ENCODE measurements around the gene CHD9NB.

The CHD9NB gene

DNA sequence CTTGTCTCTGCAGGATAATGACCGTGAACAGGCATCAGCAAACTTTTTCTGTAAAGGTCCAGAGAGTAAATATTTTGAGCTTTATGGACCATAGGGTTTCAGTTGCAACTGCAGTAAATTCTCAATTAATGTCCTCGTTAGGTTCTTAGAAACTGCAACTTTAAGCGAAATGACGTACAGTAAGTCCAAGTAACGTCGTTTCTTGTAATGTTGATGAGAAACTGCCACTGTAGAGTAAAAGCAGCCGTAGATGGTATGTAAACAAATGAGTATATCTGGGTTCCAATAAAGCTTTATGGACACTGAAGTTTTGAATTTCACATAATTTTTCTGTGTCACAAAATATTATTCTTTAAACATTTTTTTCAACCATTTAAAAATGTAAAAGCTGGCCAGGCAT, 7.0 kb upstream of the CHD9NB start:
- H3K27me3 ChIP-seq: no peaks in the 10 kb centered on the region
- no peak overlapping the region for H3K27ac ChIP-seq
- no peaks in the 10 kb centered on the region for H3K36me3 ChIP-seq
- no peaks in the 10 kb centered on the region for H3K9me3 ChIP-seq
- peaks cover 24% of the 10 kb centered on the region in 2 experiments for H3K4me1 ChIP-seq (ENCODE audit: control insufficient read depth in 1 of 2, insufficient read depth in 1 of 2, low read depth in 1 of 2, low read length in 1 of 2)
- TF ChIP-seq, protein P1, sequence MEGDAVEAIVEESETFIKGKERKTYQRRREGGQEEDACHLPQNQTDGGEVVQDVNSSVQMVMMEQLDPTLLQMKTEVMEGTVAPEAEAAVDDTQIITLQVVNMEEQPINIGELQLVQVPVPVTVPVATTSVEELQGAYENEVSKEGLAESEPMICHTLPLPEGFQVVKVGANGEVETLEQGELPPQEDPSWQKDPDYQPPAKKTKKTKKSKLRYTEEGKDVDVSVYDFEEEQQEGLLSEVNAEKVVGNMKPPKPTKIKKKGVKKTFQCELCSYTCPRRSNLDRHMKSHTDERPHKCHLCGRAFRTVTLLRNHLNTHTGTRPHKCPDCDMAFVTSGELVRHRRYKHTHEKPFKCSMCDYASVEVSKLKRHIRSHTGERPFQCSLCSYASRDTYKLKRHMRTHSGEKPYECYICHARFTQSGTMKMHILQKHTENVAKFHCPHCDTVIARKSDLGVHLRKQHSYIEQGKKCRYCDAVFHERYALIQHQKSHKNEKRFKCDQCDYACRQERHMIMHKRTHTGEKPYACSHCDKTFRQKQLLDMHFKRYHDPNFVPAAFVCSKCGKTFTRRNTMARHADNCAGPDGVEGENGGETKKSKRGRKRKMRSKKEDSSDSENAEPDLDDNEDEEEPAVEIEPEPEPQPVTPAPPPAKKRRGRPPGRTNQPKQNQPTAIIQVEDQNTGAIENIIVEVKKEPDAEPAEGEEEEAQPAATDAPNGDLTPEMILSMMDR (IDR thresholded peaks at IDR 0.05): no peak
- H3K4me3 ChIP-seq (ENCODE audit: low read depth in 1 of 2, low read length in 1 of 2): no peak overlapping the region

DNA sequence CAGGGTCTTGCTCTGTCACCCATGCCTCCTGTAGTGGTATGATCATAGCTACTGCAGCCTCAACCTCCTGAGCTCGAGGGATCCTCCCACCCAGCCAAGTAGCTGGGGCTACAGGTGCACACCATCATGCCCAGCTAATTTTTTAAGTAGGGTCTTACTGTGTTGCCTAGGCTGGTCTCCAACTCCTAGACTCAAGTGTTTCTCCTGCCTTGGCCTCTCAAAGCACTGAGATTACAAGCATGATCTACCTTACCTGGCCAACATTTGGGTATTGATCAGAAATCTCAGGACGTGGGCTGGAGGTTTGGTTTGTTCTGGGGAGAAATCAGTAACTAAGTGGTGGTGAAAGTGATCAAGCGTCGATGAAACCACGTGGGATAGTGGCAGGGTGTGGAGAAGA, 6.2 kb upstream of the CHD9NB start:
- Histone ChIP-seq H3K4me3 (ENCODE audit: low read depth in 1 of 2, low read length in 1 of 2) (no peak overlapping the region), H3K27ac (no peak overlapping the region), H3K4me1 (ENCODE audit: control insufficient read depth in 1 of 2, insufficient read depth in 1 of 2, low read depth in 1 of 2, low read length in 1 of 2) (peaks cover 29% of the 10 kb centered on the region in 2 experiments), H3K27me3 (no peaks in the 10 kb centered on the region), H3K36me3 (no peaks in the 10 kb centered on the region), H3K9me3 (no peaks in the 10 kb centered on the region)
- TF ChIP-seq, protein P1 (IDR thresholded peaks at IDR 0.05): no peak

DNA sequence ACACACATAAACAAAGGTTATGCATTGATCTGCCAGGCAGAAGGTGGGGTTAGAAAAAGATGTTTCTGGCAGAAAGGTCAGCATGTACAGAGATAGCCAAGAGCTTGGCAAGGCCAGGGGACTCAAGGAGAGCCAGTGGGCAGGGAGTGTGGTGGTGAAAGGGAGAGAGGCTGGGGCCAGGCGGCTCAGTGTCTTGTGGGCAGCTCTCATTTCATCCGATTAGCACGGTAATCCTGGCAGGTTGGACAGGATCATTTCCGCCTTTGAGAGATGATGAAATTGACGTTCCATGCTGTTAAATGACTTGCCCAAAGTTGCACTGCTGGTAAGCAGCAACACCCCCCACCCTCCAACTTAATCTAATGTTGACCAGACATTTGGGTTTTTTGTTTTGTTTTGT, 5.7 kb upstream of the CHD9NB start:
- H3K27ac ChIP-seq: no peak overlapping the region
- TF ChIP-seq, protein P1 (IDR thresholded peaks at IDR 0.05): no peak

DNA sequence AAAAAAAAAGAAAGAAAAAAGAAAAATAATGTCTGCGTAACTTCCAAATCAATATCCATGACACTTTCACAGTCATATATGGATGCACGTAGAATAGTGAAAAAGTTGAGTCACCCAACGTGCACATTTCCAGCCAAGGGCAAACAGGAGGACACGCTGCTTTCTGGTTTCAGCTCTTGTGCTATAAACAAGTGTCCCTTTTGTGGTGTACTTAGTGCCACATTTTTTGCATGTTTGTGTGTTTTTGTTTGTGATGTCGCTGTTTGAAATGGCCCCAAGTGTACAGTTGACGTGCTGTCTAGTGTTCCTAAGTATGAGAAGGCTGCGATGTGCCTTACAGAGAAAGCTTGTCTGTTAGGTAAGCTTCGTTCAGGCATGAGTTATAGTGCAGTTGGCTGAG, 5.0 kb upstream of the CHD9NB start:
- Histone ChIP-seq H3K9me3 (no peaks in the 10 kb centered on the region), H3K27me3 (no peaks in the 10 kb centered on the region), H3K36me3 (no peaks in the 10 kb centered on the region), H3K4me1 (ENCODE audit: control insufficient read depth in 1 of 2, insufficient read depth in 1 of 2, low read depth in 1 of 2, low read length in 1 of 2) (peaks cover 29 to 31% of the 10 kb centered on the region in 2 experiments), H3K27ac (no peak overlapping the region), H3K4me3 (ENCODE audit: low read depth in 1 of 2, low read length in 1 of 2) (no peak overlapping the region)
- TF ChIP-seq, protein P1 (IDR thresholded peaks at IDR 0.05): no peak

More for the DNA sequence above, 5.7 kb upstream of the CHD9NB start:
- H3K27me3 ChIP-seq: no peaks in the 10 kb centered on the region
- H3K4me3 ChIP-seq (ENCODE audit: low read depth in 1 of 2, low read length in 1 of 2): no peak overlapping the region
- no peaks in the 10 kb centered on the region for H3K9me3 ChIP-seq
- no peaks in the 10 kb centered on the region for H3K36me3 ChIP-seq
- H3K4me1 ChIP-seq (ENCODE audit: control insufficient read depth in 1 of 2, insufficient read depth in 1 of 2, low read depth in 1 of 2, low read length in 1 of 2): peaks cover 29% of the 10 kb centered on the region in 2 experiments

DNA sequence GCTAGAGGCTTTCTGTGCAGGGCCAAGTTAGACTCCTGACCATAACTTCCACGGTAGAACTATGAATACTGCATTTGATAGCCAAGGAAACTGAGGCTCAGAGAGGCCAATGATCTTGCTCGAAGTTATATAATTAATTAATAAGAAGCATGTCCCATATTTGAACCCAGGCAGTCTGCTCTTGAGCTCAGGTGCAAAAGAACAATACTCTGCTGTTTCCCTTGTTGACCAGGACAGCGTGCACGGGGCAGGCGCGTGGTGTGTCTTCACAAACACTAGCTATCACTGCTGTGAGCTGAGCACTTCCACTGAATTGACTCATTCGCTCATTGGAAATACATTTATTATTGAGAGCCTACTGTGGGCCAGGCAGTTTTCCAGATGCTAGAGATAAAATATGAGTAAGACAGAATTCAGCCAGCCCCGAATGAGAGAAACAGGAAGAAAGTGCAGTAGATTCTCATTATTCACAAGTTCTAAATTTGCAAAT, 3.7 kb upstream of the CHD9NB start:
- Histone ChIP-seq H3K4me1 (ENCODE audit: control insufficient read depth in 1 of 2, insufficient read depth in 1 of 2, low read depth in 1 of 2, low read length in 1 of 2) (peaks cover 23 to 28% of the 10 kb centered on the region in 2 experiments), H3K9me3 (no peaks in the 10 kb centered on the region), H3K27me3 (no peaks in the 10 kb centered on the region), H3K27ac (no peak overlapping the region), H3K4me3 (ENCODE audit: low read depth in 1 of 2, low read length in 1 of 2) (no peak overlapping the region), H3K36me3 (no peaks in the 10 kb centered on the region)
- TF ChIP-seq, protein P1 (IDR thresholded peaks at IDR 0.05): no peak

All from neutrophil (primary cell).